Measurements from ENCODE around the gene OR10H3. TPM values are rescaled to one million over a fixed set of nuclear protein-coding genes. Genes with fewer than 3 reads are reported as not detected.
"Not testable (repeated sequence)": the region's sequence is repeated elsewhere in the genome, so short reads cannot be mapped to it uniquely, and the experiment has no call there.

Gene OR10H3
- total RNA-seq, 1 donor from 2014 or later: not detected

GRCh38 chr19:15776991-15777970 is 39.5 kb downstream of the OR10H3 start:
- DNase-seq (ENCODE audit: low spot score): no peak

- peak; percentile 85 for DNase-seq (ENCODE audit: low spot score)
These were observed 42.1 kb downstream of the OR10H3 start for GRCh38 chr19:15779756-15780476.

- peak; percentile 80 for DNase-seq (ENCODE audit: low spot score)
These were observed 43.0 kb downstream of the OR10H3 start for GRCh38 chr19:15780610-15781418.

- no peak for DNase-seq (ENCODE audit: low spot score)
These were observed 43.9 kb downstream of the OR10H3 start for GRCh38 chr19:15781661-15782060.

- DNase-seq (ENCODE audit: low spot score): no peak
These were observed 44.4 kb downstream of the OR10H3 start for GRCh38 chr19:15782211-15782610.

GRCh38 chr19:15782896-15783295 is 45.1 kb downstream of the OR10H3 start:
- DNase-seq (ENCODE audit: low spot score): not testable (repeated sequence)

- no peak for DNase-seq (ENCODE audit: low spot score)
These were observed 49.9 kb downstream of the OR10H3 start, which contains the start of gene OR10H5 for GRCh38 chr19:15787611-15788155. TSS of gene OR10H5 (plus strand) at chr19:15787661. CDS start at chr19:15794049, 6,388 bp downstream.

GRCh38 chr19:15788594-15789270 is 50.9 kb downstream of the OR10H3 start:
- DNase-seq (ENCODE audit: low spot score): peak; percentile 28

- DNase-seq (ENCODE audit: low spot score): peak; percentile 22
These were observed 52.3 kb downstream of the OR10H3 start for GRCh38 chr19:15790096-15790495.

Other genes starting within 250 kb of the OR10H3 start
- 0.17 TPM for gene CYP4F22, start 229.5 kb upstream of the OR10H3 start, total RNA-seq
- 2.0 TPM for gene CYP4F8, start 122.8 kb upstream of the OR10H3 start, total RNA-seq
- gene CYP4F3, start 97.1 kb upstream of the OR10H3 start, total RNA-seq: 92.8 TPM
- gene CYP4F12, start 64.9 kb upstream of the OR10H3 start, total RNA-seq: 82.9 TPM
- gene OR10H2, start 10.0 kb upstream of the OR10H3 start, total RNA-seq: not detected
- gene OR10H5, start 49.7 kb downstream of the OR10H3 start, total RNA-seq: not detected
- not detected for gene OR10H1, start 77.7 kb downstream of the OR10H3 start, total RNA-seq
- 66.6 TPM for gene CYP4F2, start 160.1 kb downstream of the OR10H3 start, total RNA-seq
- gene CYP4F11, start 196.5 kb downstream of the OR10H3 start, total RNA-seq: 87.2 TPM
- not detected for gene OR10H4, start 211.0 kb downstream of the OR10H3 start, total RNA-seq

All from mucosa of gallbladder (tissue), 1 donor.